A673 (cell line): ENCODE data around the gene TANC1. TPM values are rescaled to one million over a fixed set of nuclear protein-coding genes. Genes with fewer than 3 reads are reported as not detected.

Experiments used
- BruUV-seq: library from RNA; stranded (reverse); fragments of 400-500 nt; replicated peaks from 2 replicates; lab custom pipeline; 2021; lab: Mats Ljungman, UMichigan
- CTCF ChIA-PET: fragments of 300-600 bp; sonication (Branson Sonifier 250); formaldehyde crosslinking; loops from one replicate; lab custom pipeline; 2022; ENCODE audit warnings: antibody characterized with exemption; lab: Charles Lee
- POLR2A ChIA-PET: fragments of 300-600 bp; sonication (Branson Sonifier 250); formaldehyde crosslinking; loops from one replicate; lab custom pipeline; 2022; ENCODE audit warnings: antibody characterized with exemption; ENCODE audit not compliant: low non-redundant PET; lab: Charles Lee
- DNase-seq: peaks from one replicate; pipeline ENCODE4 v3.0.0-alpha.2; 2015; ENCODE audit warnings: low spot score
- H3K27ac ChIP-seq: fragments of 200-600 bp; sonication (generic); 2 replicates; pipeline ENCODE4 v1.5.1; 2016; ENCODE audit warnings: mixed run types, low read depth, mild to moderate bottlenecking, mixed read lengths, antibody characterized with exemption, low read length; ENCODE audit not compliant: poor library complexity, severe bottlenecking
- H3K27me3 ChIP-seq: fragments of 200-600 bp; sonication (generic); replicated peaks from 2 replicates; pipeline ENCODE4 v1.6.1; 2017; ENCODE audit warnings: mixed run types, low read depth, mild to moderate bottlenecking, mixed read lengths, antibody characterized with exemption, low read length; ENCODE audit not compliant: insufficient read depth, poor library complexity
- H3K36me3 ChIP-seq: fragments of 200-600 bp; sonication (generic); 2 replicates; pipeline ENCODE4 v1.6.1; 2016; ENCODE audit warnings: mixed run types, mild to moderate bottlenecking, mixed read lengths, antibody characterized with exemption, low read length; ENCODE audit not compliant: insufficient read depth, poor library complexity, severe bottlenecking
- H3K4me1 ChIP-seq: fragments of 200-600 bp; sonication (generic); 2 replicates; pipeline ENCODE4 v1.6.1; 2017; ENCODE audit warnings: mixed run types, mild to moderate bottlenecking, mixed read lengths, antibody characterized with exemption, low read length; ENCODE audit not compliant: insufficient read depth, poor library complexity, severe bottlenecking
- H3K4me3 ChIP-seq: fragments of 200-600 bp; sonication (generic); 2 replicates; pipeline ENCODE4 v1.5.1; 2016; ENCODE audit warnings: low read depth, mixed run types, mild to moderate bottlenecking, mixed read lengths, low read length; ENCODE audit not compliant: poor library complexity, severe bottlenecking
- H3K9me3 ChIP-seq: fragments of 200-600 bp; sonication (generic); 2 replicates; pipeline ENCODE4 v1.6.1; 2016; ENCODE audit warnings: mixed run types, low read depth, mild to moderate bottlenecking, mixed read lengths, antibody characterized with exemption, low read length; ENCODE audit not compliant: poor library complexity, severe bottlenecking
- CTCF ChIP-seq: fragments of 300-800, 200-600 bp; sonication (generic); conservative IDR thresholded peaks from 2 replicates; pipeline ENCODE4 v1.5.1; 2017; ENCODE audit warnings: low read depth, mild to moderate bottlenecking, antibody characterized with exemption, low read length, moderate library complexity, mixed read lengths
- EZH2 ChIP-seq: fragments of 200-600 bp; sonication (generic); IDR thresholded peaks from 2 replicates; pipeline ENCODE4 v1.6.1; 2017; ENCODE audit warnings: borderline replicate concordance, low read depth, mild to moderate bottlenecking, mixed read lengths, antibody characterized with exemption, low read length; ENCODE audit not compliant: poor library complexity, severe bottlenecking
- intact Hi-C: fragments of 100-400 bp; cut with micrococcal nuclease; formaldehyde crosslinking; loops from one replicate; pipeline ENCODE4 v1.10.0; 2022; ENCODE audit not compliant: unreplicated experiment
- total RNA-seq: library from RNA; stranded (reverse); gene quantifications from 2 replicates; pipeline ENCODE4 v1.2.3, GENCODE V29; 2021

The TANC1 gene
- total RNA-seq, 1 experiment from 2014 or later, result 9.0 TPM

- ChIA-PET POLR2A (no interaction called here), CTCF (no interaction called here)
- Histone ChIP-seq H3K4me1 (no peaks in the 10 kb centered on the region), H3K36me3 (no peaks in the 10 kb centered on the region), H3K4me3 (no peak overlapping the region), H3K9me3 (no peaks in the 10 kb centered on the region), H3K27me3 (no peaks in the 10 kb centered on the region), H3K27ac (no peak overlapping the region)
- no TSS peak for BruUV-seq
- TF ChIP-seq CTCF, result no peak
- intact Hi-C loops, result no loop called here
- DNase-seq, result no peak
Measured at GRCh38 chr2:159177357-159177756, 208.9 kb downstream of the TANC1 start.

GRCh38 chr2:159177957-159178356, 209.5 kb downstream of the TANC1 start:
- intact Hi-C loops, result no loop called here
- ChIA-PET CTCF (no interaction called here), POLR2A (interaction anchor here (0.5 kb wide), 1 partner anchor 37 kb away, joined by 14 read pairs; no protein-coding TSS in a partner anchor)
- Histone ChIP-seq H3K9me3 (no peaks in the 10 kb centered on the region), H3K27ac (no peak overlapping the region), H3K4me1 (no peaks in the 10 kb centered on the region), H3K36me3 (no peaks in the 10 kb centered on the region), H3K27me3 (no peaks in the 10 kb centered on the region), H3K4me3 (no peak overlapping the region)
- no peak for DNase-seq
- no TSS peak for BruUV-seq
- TF ChIP-seq CTCF, result no peak
- TF ChIP-seq EZH2, result no peak

- H3K4me1 ChIP-seq, result no peaks in the 10 kb centered on the region
- intact Hi-C loops, result no loop called here
- no peaks in the 10 kb centered on the region for H3K36me3 ChIP-seq
- no TSS peak for BruUV-seq
- no peak for TF ChIP-seq CTCF
- no peak for TF ChIP-seq EZH2
- no peaks in the 10 kb centered on the region for H3K27me3 ChIP-seq
- no peak overlapping the region for H3K27ac ChIP-seq
- CTCF ChIA-PET, result no interaction called here
- POLR2A ChIA-PET, result no interaction called here
- no peak for DNase-seq
- H3K9me3 ChIP-seq, result no peaks in the 10 kb centered on the region
- no peak overlapping the region for H3K4me3 ChIP-seq
Measured at GRCh38 chr2:159179096-159179495, 210.7 kb downstream of the TANC1 start.
